HG02884 (cell line): ENCODE data around the gene FGF3.

Experiments used
- ATAC-seq: cut with Tn5 transposase; IDR thresholded peaks from one replicate; pipeline ENCODE4 v1.9.1; 2021; ENCODE audit warnings: mild to moderate bottlenecking, moderate library complexity; ENCODE audit not compliant: unreplicated experiment

FGF3 gene

GRCh38 chr11:69825037-69825834 lies 6.0 kb upstream of the FGF3 start:
- no peak for ATAC-seq

DNA sequence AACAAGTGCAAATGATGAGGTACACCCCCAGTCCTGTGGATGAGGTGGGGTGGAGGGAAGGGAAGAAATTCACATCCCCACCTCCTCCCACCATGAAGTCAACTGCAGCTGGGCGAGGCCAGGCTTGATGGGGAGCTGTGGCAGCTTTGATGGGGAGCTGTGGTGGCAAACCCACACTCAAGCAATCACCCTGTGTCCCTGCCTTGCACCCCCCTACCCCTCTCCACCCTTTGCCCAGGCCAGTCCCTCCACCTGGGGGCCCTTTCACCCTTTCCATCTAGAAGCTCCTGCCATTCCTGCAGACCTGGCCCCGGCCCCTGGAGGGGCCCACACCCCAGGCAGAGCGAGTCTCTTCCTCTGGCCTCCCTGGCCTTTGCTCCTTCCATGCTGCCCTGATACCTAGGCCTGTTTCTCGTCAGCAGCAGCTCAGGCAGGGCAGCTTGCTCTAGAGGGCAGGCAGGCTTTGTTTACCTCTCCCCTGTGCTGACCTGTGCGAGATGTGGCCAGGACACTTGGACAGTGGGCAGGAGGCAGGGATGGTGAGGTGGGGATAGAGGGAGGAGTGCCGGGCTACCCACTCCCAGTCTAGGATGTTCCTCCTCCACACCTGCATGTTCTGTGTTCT lies 4.5 kb upstream of the FGF3 start:
- no peak for ATAC-seq

- no peak for ATAC-seq
Measured at GRCh38 chr11:69822676-69823494, 3.7 kb upstream of the FGF3 start.

GRCh38 chr11:69821511-69822040 lies 2.4 kb upstream of the FGF3 start:
- no peak for ATAC-seq

GRCh38 chr11:69820441-69820840 lies 1.2 kb upstream of the FGF3 start:
- no peak for ATAC-seq

DNA sequence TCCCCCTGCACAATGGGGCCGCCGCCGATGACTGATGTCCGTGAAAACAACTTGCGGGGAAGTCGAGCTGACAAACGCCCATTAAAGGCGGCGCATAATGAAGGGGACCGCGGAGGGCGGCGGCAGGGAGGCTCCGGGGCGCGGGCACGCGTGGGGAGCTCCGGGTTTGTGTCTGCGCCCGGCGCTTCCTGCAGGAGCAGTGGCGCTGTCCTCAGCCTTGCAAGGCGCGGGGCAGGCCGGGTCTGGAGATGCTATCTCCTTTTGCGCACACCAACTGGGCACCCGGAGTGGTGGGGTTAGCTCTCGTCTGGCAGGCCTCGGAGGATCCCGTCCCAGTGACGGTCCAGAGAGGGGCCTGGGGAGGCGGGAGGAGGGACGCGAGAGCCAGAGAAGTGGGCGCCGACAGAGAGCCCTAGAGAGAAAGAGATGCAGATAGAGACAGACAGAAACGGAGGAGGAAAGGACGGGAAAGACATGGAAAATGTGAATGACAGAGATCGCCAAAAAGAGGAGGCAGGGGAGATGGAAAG lies 390 bp upstream of the FGF3 start:
- no peak for ATAC-seq

DNA sequence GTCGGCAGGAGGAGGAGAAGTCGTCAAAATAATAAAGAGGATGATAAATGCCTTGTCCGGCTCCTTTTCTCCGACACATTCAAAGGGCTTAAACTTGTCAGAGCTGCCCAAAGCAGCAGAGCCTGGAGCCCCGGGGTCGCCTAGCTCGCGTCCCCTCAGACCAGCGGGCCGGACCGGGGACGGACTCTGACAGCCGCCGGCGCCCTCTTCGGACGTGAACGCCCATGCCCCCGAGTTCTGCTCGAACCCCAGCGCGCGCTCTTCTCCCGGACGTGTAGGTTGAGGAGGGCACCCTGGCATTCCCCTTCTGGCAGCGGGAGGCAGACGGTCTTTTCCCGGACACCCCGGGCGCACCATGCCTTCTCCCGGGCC lies 999 bp downstream of the FGF3 start:
- no peak for ATAC-seq

GRCh38 chr11:69817265-69818230 lies 1.7 kb downstream of the FGF3 start:
- ATAC-seq: no peak

DNA sequence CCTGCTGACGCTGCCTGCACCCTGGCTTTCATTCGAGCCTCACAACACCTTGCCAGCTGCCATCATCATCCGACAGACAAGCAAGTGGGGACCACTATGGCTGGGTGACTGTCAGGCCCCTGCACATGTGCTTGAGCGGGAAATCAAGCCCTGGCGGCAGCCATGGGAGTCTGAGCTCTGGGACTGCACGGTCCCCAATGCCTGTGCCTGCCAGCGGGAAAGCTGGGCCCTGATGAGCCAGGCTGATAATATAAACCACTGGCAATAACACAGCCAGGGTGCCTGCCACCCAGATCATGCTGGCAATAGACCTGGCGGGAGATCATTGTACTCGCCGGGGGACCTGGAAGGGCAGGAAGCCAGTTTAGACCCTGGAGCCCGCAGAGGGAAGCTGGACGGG lies 2.5 kb downstream of the FGF3 start:
- ATAC-seq: no peak

- ATAC-seq: no peak
Measured at GRCh38 chr11:69815973-69816372, 3.2 kb downstream of the FGF3 start.

DNA sequence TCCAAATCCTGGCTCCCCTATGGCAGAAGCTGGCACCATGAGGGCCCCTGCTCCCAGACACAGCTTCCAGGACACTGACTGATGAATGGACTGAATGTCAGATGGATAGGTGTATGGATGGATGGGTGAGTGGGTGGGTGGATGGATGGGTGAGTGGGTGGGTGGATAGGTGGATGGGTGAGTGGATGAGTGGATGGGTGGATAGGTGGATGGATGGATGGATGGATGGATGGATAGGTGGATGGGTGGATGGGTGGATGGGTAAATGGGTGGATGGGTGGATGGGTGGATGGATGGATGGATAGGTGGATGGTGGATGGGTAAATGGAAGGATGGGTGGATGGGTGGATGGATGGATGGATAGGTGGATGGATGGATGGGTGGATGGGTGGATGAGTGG lies 4.3 kb downstream of the FGF3 start:
- ATAC-seq: no peak

DNA sequence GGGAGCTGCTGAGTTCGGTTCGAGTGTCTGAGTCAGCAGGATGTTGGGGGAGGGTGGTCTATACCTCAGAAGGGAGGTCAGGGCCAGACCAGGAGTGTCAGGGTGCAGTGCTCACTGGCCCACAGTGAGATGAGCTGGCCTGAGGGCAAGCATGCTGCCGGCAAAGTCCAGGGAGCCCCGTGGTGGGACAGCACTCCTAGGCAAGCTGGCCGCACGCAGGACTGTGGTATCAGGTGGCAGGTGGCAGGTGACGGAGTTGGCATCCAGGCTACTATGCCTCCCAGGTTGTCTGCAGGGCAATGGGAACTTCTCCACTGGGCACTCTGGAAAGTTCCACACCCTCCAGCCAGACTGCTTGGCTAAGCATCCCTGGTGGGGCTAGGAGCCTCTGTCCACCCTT lies 4.8 kb downstream of the FGF3 start:
- ATAC-seq: no peak

- ATAC-seq: no peak
Measured at GRCh38 chr11:69813839-69814238, 5.4 kb downstream of the FGF3 start.

DNA sequence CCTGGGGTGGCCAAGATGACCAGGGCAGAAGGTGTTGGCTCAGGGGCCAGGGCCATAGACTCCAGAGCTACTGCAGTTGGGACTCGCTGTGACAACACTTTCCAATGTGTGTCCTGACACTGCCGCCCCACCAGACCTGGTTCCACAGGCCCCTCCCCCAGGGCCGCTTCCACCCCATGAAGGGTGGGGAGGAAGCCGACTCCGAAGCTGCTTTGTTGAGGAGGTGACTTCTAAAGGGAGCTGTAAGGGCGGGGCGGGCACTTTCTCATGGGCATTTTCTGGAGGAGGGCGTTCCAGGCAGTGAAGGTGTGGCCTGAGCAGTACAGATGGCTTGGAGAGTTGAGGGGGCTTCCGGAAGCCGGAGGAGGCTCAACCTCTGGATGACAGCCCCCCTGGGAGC lies 6.3 kb downstream of the FGF3 start:
- no peak for ATAC-seq

GRCh38 chr11:69812256-69812655 lies 7.0 kb downstream of the FGF3 start:
- ATAC-seq: no peak

DNA sequence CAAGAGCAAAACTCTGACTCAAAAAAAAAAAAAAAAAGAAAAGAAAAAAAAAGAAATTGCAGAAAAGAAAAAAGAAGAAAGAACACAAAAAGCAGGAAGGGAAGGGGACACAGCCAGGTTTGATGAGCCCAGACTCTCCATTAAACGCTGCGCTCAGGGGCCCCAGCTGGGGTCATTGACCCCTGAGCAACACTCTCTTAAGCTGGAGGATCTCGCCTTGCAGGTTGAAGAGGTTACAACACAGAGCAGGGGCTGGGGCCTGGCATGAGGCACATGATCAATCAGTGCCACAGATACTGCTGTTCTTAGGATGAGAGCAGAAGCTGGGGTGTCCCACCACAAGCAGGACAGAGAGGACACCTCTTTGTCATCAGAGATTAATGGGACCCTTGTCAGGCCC lies 7.8 kb downstream of the FGF3 start:
- no peak for ATAC-seq

GRCh38 chr11:69810289-69811118 lies 8.7 kb downstream of the FGF3 start:
- ATAC-seq: no peak

- ATAC-seq: no peak
Measured at GRCh38 chr11:69808667-69809086, 10.5 kb downstream of the FGF3 start.

GRCh38 chr11:69807106-69807815 lies 12.0 kb downstream of the FGF3 start:
- ATAC-seq: no peak
